Measurements from ENCODE around the gene ITIH4. TPM values are rescaled to one million over a fixed set of nuclear protein-coding genes. Genes with fewer than 3 reads are reported as not detected.

The ITIH4 gene
- total and polyA plus RNA-seq, 2 of the 13 experiments (the other 11 are each of a cell fraction or from before 2014, with no cell fraction given) = 2.7 to 5.3 TPM

DNA sequence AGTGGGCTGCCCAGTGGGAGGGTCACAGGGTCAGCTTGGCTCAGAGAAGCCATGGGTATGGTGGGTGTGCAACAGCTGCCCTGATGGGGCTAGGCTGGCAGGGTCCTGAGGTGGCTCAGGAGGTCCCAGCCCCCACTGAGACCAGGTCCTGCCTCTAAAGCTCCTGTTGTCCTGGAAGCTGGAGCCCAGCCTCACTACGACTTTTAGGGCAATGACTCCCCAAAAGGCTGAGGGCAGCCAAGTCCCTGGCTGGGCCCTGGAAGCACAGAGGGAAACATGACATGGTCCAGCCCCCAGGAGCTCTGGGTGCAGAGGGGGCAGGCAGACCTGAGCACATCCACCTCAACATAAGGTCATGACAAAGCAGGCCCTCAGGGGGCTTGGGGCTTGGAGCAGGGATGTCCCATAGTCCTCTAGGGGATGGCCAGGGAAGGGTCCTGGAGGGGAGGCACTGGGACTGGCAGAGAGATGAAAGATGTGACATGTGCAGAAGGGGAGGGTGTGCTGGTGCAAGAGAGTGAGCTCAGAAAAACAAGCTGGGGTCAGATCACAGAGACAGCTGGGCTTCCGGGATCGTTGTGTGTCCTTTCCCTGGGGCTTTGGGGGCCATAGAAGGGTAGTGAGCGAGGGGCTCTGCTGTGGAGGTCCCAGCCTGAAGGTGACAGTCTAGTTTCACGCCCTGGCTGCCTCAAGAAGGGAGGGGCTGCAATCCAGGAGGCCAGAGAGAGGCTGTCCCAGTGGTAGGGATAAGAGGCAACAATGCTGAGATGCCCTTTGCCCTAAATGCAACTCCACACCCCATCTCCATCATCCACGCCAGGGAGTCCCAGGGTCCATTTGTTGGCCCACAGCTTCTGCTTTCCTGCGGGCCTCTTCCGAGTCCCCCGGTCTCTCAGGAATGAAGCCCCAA lies 36.5 kb downstream of the ITIH4 start (continued):
- TF ChIP-seq, protein P1, sequence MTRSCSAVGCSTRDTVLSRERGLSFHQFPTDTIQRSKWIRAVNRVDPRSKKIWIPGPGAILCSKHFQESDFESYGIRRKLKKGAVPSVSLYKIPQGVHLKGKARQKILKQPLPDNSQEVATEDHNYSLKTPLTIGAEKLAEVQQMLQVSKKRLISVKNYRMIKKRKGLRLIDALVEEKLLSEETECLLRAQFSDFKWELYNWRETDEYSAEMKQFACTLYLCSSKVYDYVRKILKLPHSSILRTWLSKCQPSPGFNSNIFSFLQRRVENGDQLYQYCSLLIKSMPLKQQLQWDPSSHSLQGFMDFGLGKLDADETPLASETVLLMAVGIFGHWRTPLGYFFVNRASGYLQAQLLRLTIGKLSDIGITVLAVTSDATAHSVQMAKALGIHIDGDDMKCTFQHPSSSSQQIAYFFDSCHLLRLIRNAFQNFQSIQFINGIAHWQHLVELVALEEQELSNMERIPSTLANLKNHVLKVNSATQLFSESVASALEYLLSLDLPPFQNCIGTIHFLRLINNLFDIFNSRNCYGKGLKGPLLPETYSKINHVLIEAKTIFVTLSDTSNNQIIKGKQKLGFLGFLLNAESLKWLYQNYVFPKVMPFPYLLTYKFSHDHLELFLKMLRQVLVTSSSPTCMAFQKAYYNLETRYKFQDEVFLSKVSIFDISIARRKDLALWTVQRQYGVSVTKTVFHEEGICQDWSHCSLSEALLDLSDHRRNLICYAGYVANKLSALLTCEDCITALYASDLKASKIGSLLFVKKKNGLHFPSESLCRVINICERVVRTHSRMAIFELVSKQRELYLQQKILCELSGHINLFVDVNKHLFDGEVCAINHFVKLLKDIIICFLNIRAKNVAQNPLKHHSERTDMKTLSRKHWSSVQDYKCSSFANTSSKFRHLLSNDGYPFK (CRISPR knock-in tag; IDR thresholded peaks at IDR 0.05; ENCODE audit: borderline replicate concordance) = 0 out of 2 replicates have a peak, but pooled peaks have one; percentile 0
- TF ChIP-seq HMG20B (CRISPR knock-in tag; conservative IDR thresholded peaks at IDR 0.05) (no peak), ZFP37 (CRISPR knock-in tag; IDR thresholded peaks at IDR 0.05; ENCODE audit: borderline replicate concordance) (no peak; the same call in 1 of the 2 replicates), ARNT2 (CRISPR knock-in tag; IDR thresholded peaks at IDR 0.05; ENCODE audit: low read depth) (0 out of 2 replicates have a peak, but pooled peaks have one; percentile 30), ZNF354B (CRISPR knock-in tag; IDR thresholded peaks at IDR 0.05) (no peak), SP4 (CRISPR knock-in tag; IDR thresholded peaks at IDR 0.05) (0 out of 2 replicates have a peak, but pooled peaks have one; percentile 49), SIX4 (CRISPR knock-in tag; IDR thresholded peaks at IDR 0.05) (0 out of 2 replicates have a peak, but pooled peaks have one; percentile 9), HOXD1 (CRISPR knock-in tag; IDR thresholded peaks at IDR 0.05) (0 out of 2 replicates have a peak, but pooled peaks have one; percentile 1)
- TF ChIP-seq, protein P2, sequence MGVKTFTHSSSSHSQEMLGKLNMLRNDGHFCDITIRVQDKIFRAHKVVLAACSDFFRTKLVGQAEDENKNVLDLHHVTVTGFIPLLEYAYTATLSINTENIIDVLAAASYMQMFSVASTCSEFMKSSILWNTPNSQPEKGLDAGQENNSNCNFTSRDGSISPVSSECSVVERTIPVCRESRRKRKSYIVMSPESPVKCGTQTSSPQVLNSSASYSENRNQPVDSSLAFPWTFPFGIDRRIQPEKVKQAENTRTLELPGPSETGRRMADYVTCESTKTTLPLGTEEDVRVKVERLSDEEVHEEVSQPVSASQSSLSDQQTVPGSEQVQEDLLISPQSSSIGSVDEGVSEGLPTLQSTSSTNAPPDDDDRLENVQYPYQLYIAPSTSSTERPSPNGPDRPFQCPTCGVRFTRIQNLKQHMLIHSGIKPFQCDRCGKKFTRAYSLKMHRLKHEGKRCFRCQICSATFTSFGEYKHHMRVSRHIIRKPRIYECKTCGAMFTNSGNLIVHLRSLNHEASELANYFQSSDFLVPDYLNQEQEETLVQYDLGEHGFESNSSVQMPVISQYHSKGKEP (CRISPR knock-in tag; IDR thresholded peaks at IDR 0.05) = no peak
- TF ChIP-seq, protein P3, sequence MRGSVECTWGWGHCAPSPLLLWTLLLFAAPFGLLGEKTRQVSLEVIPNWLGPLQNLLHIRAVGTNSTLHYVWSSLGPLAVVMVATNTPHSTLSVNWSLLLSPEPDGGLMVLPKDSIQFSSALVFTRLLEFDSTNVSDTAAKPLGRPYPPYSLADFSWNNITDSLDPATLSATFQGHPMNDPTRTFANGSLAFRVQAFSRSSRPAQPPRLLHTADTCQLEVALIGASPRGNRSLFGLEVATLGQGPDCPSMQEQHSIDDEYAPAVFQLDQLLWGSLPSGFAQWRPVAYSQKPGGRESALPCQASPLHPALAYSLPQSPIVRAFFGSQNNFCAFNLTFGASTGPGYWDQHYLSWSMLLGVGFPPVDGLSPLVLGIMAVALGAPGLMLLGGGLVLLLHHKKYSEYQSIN (CRISPR knock-in tag; IDR thresholded peaks at IDR 0.05; ENCODE audit: borderline replicate concordance) = no peak
- TF ChIP-seq, protein P4, sequence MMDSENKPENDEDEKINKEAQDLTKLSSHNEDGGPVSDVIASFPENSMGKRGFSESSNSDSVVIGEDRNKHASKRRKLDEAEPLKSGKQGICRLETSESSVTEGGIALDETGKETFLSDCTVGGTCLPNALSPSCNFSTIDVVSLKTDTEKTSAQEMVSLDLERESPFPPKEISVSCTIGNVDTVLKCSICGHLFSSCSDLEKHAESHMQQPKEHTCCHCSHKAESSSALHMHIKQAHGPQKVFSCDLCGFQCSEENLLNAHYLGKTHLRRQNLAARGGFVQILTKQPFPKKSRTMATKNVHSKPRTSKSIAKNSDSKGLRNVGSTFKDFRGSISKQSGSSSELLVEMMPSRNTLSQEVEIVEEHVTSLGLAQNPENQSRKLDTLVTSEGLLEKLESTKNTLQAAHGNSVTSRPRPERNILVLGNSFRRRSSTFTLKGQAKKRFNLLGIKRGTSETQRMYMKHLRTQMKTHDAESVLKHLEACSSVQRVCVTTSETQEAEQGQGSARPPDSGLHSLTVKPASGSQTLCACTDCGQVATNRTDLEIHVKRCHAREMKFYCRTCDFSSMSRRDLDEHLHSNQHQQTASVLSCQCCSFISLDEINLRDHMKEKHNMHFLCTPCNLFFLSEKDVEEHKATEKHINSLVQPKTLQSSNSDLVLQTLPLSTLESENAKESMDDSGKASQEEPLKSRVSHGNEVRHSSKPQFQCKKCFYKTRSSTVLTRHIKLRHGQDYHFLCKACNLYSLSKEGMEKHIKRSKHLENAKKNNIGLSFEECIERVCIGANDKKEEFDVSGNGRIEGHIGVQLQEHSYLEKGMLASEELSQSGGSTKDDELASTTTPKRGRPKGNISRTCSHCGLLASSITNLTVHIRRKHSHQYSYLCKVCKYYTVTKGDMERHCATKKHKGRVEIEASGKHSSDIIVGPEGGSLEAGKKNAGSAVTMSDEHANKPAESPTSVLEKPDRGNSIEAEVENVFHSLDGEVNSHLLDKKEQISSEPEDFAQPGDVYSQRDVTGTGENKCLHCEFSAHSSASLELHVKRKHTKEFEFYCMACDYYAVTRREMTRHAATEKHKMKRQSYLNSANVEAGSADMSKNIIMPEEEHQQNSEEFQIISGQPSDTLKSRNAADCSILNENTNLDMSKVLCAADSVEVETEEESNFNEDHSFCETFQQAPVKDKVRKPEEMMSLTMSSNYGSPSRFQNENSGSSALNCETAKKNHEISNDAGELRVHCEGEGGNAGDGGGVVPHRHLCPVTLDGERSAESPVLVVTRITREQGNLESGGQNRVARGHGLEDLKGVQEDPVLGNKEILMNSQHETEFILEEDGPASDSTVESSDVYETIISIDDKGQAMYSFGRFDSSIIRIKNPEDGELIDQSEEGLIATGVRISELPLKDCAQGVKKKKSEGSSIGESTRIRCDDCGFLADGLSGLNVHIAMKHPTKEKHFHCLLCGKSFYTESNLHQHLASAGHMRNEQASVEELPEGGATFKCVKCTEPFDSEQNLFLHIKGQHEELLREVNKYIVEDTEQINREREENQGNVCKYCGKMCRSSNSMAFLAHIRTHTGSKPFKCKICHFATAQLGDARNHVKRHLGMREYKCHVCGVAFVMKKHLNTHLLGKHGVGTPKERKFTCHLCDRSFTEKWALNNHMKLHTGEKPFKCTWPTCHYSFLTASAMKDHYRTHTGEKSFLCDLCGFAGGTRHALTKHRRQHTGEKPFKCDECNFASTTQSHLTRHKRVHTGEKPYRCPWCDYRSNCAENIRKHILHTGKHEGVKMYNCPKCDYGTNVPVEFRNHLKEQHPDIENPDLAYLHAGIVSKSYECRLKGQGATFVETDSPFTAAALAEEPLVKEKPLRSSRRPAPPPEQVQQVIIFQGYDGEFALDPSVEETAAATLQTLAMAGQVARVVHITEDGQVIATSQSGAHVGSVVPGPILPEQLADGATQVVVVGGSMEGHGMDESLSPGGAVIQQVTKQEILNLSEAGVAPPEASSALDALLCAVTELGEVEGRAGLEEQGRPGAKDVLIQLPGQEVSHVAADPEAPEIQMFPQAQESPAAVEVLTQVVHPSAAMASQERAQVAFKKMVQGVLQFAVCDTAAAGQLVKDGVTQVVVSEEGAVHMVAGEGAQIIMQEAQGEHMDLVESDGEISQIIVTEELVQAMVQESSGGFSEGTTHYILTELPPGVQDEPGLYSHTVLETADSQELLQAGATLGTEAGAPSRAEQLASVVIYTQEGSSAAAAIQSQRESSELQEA (CRISPR knock-in tag; IDR thresholded peaks at IDR 0.05; ENCODE audit: not compliant biosample characterization) = no peak

Data from HepG2 (cell line).